ENCODE results near the gene CD83.
"Not testable (repeated sequence)": the region's sequence is repeated elsewhere in the genome, so short reads cannot be mapped to it uniquely, and the experiment has no call there.

Gene CD83, protein sequence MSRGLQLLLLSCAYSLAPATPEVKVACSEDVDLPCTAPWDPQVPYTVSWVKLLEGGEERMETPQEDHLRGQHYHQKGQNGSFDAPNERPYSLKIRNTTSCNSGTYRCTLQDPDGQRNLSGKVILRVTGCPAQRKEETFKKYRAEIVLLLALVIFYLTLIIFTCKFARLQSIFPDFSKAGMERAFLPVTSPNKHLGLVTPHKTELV

DNA sequence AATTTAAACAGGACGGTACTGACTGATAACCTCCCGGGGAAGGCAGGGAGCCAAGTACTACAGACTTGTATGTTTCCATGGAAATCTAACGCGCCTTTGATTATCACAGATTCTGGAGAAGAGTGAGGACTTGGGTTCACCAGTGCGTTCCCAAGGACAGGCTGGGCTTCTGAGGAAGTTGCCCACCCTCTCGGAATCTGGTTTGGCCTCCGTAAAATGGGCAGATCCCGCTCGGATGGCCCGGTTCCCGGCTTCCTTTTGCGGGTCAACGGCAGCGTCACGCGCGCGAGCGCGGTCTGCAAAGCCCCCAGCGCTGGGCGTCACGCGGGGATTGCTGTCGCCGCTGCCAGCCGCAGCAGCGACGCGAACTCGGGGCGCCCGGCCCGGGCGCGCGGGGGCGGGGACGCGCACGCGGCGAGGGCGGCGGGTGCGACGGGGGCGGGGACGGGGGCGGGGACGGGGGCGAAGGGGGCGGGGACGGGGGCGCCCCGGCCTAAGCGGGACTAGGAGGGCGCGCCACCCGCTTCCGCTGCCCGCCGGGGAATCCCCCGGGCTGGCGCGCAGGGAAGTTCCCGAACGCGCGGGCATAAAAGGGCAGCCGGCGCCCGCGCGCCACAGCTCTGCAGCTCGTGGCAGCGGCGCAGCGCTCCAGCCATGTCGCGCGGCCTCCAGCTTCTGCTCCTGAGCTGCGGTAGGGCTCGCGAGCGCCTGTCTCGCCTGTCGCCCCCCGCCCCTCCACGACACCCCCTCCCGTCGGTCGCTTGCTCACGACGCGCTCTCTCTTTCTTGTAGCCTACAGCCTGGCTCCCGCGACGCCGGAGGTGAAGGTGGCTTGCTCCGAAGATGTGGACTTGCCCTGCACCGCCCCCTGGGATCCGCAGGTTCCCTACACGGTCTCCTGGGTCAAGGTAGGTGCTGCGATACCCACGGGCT is at the start of gene CD83:
CD83 (plus strand) TSS at position 615 of the 933 bp plus-strand sequence; CDS start at position 655, 40 bp downstream.
- DNase-seq: peak; percentile 92

DNA sequence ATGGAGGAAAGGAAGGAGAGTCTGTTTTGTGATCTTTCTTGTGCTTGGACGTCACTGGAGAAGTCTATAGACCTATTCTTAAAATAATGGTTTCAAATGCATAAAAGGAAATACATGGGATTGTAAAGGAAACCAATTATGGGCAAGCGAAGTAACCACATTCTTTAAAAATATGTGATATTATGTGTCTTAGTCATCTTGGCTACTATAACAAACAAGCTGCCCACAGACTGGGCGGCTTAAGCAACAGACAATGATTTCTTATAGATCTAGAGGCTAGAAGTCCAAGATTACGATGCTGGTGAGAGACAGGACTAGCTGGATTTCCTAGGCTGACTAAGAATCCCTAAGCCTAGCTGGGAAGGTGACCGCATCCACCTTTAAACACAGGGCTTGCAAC is 49.4 kb upstream of the CD83 start:
- DNase-seq: no peak

- no peak for DNase-seq
Observed at GRCh38 chr6:14068623-14069022, 48.9 kb upstream of the CD83 start.

- no peak for DNase-seq
Observed at GRCh38 chr6:14070457-14070856, 47.1 kb upstream of the CD83 start.

- no peak for DNase-seq
Observed at GRCh38 chr6:14072084-14072483, 45.5 kb upstream of the CD83 start.

DNA sequence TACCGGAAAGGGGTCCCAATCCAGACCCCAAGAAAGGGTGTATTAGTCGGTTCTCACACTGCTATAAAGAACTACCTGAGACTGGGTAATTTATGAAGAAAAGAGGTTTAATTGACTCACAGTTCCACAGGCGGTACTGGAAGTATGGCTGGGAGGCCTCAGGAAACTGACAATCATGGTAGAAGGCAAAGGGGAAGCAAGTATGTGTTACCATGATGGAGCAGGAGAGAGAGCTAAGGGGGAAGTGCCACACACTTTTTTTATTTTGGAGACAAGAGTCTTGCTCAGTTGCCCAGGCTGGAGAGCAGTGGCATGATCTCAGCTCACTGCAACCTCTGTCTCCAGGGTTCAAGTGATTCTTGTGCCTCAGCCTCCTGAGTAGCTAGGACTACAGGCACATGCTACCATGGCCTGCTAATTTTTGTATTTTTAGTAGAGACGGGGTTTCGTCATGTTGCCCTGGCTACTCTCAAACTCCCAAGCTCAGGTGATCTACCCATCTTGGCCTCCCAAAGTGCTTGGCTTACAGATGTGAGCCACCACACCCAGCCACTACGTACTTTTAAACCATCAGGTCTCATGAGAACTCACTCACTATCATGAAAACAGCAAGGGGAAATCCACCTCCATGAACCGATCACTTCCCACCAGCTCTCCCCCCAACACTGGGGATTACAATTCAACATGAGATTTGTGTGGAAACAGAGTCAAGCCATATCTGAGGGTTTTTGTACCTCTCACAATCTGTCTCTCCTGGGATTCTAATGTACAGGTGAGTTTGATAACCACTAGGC is 43.8 kb upstream of the CD83 start:
- DNase-seq: not testable (repeated sequence)

DNA sequence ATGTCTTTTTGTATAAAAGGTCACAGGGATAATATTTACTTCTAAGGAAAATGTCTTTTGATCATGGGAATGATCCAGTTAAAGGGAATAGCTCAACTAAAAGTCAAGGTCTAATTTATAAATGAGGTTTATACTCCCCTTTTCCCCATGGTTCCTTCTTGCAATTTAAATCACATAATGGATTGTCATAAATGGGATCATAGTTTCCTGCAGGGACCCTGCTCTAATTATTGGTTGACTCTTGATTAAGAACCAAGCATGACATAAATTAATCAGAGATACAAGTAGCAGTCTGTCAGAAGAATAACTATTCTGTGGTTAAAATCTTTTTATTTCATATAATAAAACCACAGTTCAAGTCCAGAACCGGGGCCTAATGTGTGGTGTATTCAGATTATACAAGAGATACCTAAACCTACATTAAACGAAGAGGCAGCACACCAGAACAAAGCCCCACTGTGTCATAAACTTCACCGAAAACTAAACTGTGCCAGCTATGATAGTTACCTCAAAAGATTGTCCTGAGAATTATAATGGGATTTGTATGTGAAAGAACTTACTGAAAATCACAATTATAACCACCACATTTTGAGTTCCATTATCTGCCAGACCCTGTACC is 43.0 kb upstream of the CD83 start:
- DNase-seq: no peak

DNA sequence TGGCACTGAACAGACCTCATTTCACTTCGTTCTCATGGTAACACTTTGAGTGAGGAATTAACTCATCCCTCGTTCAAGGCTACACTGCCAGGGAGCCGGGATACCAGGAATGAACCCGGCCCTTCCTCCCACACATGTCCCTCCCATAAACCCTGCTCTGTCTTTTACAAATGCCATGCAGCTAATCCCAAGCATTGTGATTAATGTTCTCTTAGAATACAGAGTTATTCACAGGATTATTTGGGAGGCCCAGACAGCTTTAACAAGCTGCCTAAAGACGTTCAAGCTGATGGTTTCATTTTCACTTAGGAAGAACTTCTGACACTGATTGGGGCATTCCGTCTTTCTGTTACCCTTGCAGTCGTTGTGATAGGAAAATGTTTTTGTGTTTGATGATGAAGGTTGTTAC is 42.5 kb upstream of the CD83 start:
- peak; percentile 70 for DNase-seq

GRCh38 chr6:14077193-14077867 is 40.2 kb upstream of the CD83 start:
- DNase-seq: no peak

GRCh38 chr6:14079433-14079832 is 38.1 kb upstream of the CD83 start:
- no peak for DNase-seq

DNA sequence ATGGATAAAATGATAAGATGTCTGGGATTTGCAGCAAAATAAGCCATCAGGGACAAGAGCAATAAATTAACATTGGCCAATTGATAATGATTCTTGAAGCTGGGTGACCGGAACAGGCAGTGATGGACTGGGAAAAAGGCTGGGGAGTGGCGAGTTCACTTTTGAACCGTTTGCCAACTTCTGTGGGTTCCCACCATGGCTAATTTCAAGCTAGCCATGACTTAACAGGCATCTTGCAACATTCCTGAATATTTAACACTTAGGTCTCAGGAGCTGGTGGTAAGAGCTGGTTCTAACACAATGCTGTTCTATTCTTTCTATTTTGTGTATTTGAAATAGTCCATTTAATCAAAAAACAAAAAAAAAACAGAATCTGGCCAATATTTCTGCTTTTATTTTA is 37.6 kb upstream of the CD83 start:
- no peak for DNase-seq

GRCh38 chr6:14081126-14081525 is 36.4 kb upstream of the CD83 start:
- no peak for DNase-seq

- no peak for DNase-seq
Observed at GRCh38 chr6:14082771-14083170, 34.8 kb upstream of the CD83 start.

GRCh38 chr6:14083262-14083661 is 34.3 kb upstream of the CD83 start:
- DNase-seq: no peak

DNA sequence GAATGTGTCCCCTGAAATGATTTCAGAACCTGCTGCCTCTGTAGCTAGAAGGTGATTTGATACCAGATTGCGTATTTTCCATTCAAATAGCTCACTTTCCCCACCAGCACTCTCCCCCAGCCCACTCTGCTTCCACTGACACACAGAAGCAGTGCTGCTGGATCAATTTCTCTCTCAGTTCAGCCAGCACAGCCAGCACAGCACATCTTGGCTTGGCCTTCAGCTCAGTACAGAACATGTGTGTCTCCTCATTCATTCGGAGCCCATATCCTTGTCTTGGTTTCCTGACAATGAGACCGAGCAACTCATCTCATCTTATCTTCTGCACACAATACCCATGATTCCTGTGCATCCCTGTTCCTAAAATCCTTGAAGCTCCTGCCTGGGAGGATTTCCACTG is 33.8 kb upstream of the CD83 start:
- no peak for DNase-seq

DNA sequence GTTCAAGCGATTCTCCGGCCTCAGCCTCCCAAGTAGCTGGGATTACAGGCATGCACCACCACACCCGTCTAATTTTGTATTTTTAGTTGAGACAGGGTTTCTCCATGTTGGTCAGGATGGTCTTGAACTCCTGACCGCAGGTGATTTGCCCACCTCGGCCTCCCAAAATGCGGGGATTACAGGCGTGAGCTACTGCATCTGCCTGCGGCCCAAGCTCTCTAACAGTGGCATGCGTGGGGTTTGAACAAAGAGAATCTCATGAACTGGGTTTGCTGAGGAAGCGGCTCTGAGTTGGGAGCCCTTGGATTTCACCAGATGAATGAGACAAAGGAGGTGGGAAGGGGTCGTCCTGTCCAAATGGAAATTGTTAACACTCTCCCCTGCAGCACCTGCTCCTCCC is 33.2 kb upstream of the CD83 start:
- no peak for DNase-seq

DNA sequence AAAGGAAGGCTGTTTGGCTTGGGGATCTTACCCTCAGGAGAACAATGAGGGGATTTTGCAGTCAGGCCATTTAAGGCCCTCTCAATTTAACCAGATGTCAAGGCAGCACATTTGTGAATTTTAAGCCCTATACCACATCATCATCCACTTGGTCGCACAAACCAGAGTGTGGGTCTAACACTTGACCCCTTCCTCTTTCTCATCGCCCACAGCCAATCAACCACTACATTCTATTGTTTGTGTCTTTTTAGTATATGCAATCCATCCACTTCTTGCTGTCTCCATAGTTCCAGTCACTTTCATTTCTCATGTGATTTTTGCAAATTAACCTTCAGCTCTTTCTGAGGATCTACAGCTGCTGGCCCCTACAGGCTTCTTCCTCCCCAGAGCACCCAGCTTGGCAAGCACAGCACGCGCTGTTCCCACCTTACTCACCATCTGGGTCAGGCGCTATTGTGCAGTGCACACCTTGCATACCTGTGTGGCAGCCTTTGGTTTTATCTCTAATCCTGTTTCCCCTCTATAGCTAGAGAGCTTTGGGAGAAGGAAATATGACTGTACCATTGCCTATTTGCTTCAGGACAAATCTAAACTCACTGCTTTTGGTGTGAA is 32.3 kb upstream of the CD83 start:
- peak; percentile 31 for DNase-seq

DNA sequence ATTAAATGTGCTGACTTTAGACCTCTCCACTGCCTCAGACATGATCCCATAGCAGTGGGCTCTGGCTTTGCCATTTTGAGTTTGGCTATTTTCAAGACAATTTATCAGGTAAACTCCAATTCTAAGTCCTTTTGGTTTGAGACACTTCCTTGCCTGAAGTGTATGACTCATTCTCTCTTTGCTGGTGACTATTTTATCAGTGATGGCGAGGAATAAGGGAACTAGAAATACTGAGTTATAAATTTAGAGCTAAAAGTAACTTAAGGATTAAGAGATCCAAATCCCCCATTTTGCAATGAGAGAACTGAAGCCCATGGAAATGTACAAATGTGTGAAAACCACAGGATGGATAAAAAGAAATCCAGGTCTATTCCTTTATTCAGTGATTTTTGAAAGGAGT is 30.9 kb upstream of the CD83 start:
- no peak for DNase-seq

GRCh38 chr6:14088600-14089192 is 28.9 kb upstream of the CD83 start:
- no peak for DNase-seq

DNA sequence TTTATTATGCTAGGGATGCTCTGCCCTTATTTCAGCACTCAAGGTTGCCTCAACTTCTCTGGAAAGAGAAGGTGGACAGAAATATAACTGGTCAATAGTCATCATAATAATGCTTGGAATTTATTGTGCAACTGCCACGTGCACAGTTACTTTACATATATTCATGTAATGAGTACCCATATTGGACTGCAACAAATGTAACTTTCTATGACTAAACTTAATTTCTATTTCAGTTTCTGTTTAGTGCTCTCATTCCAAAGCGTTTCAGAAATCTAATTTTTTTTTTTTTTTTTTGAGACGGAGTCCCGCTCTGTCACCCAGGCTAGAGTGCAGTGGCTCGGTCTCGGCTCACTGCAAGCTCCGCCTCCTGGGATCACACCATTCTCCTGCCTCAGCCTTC is 28.3 kb upstream of the CD83 start:
- DNase-seq: no peak

- no peak for DNase-seq
Observed at GRCh38 chr6:14091339-14091978, 26.1 kb upstream of the CD83 start.

All from RPMI8226 (cell line).